ENCODE results near the gene CD151. TPM values are rescaled to one million over a fixed set of nuclear protein-coding genes. Genes with fewer than 3 reads are reported as not detected.

The CD151 gene
- total RNA-seq, 4 donors from 2014 or later, result 277 to 794 (median 465) TPM

GRCh38 chr11:843086-843734 is 10.5 kb downstream of the CD151 start:
- Histone ChIP-seq H3K4me3 (peak overlapping the region; percentile 91 to 100), H3K27ac (peak overlapping the region; percentile 79 to 98 (median 93)), H3K4me1 (peaks cover 6 to 88% (median 31%) of the 10 kb centered on the region in 3 donors), H3K9me3 (no peaks in the 10 kb centered on the region), H3K36me3 (peaks cover 0 to 38% of the 10 kb centered on the region in 2 donors), H3K27me3 (peaks cover 6% of the 10 kb centered on the region)
- ATAC-seq, result no peak
- no peak for TF ChIP-seq POLR2AphosphoS5 (IDR thresholded peaks at IDR 0.05)
- TF ChIP-seq, protein P1, sequence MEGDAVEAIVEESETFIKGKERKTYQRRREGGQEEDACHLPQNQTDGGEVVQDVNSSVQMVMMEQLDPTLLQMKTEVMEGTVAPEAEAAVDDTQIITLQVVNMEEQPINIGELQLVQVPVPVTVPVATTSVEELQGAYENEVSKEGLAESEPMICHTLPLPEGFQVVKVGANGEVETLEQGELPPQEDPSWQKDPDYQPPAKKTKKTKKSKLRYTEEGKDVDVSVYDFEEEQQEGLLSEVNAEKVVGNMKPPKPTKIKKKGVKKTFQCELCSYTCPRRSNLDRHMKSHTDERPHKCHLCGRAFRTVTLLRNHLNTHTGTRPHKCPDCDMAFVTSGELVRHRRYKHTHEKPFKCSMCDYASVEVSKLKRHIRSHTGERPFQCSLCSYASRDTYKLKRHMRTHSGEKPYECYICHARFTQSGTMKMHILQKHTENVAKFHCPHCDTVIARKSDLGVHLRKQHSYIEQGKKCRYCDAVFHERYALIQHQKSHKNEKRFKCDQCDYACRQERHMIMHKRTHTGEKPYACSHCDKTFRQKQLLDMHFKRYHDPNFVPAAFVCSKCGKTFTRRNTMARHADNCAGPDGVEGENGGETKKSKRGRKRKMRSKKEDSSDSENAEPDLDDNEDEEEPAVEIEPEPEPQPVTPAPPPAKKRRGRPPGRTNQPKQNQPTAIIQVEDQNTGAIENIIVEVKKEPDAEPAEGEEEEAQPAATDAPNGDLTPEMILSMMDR (IDR thresholded peaks at IDR 0.05), result peak in 2 of 4 experiments; percentile 1 to 15
- no peak for TF ChIP-seq POLR2A (IDR thresholded peaks at IDR 0.05)
- WGBS, 2 donors (ENCODE audit: low coverage in 1 of 2), result 0% methylated on average over 2 of the region's 53 CpGs; no CpG with 5 or more reads in 1 of the 2 donors

GRCh38 chr11:843818-844692 is 11.3 kb downstream of the CD151 start:
- peak overlapping the region; percentile 91 to 100 for H3K4me3 ChIP-seq
- TF ChIP-seq EP300 (IDR thresholded peaks at IDR 0.05), result no peak
- peak; percentile 53 to 61 for TF ChIP-seq POLR2A (IDR thresholded peaks at IDR 0.05)
- TF ChIP-seq, protein P1 (IDR thresholded peaks at IDR 0.05), result peak in 2 of 4 experiments; percentile 26 to 31
- TF ChIP-seq POLR2AphosphoS5 (IDR thresholded peaks at IDR 0.05), result peak; percentile 94
- WGBS, 2 donors (ENCODE audit: low coverage in 1 of 2), result 0% methylated on average over 1 to 3 of the region's 25 CpGs
- no peaks in the 10 kb centered on the region for H3K9me3 ChIP-seq
- ATAC-seq, result peak; percentile 77
- peaks cover 0 to 29% of the 10 kb centered on the region in 2 donors for H3K36me3 ChIP-seq
- peaks cover 6 to 88% (median 39%) of the 10 kb centered on the region in 3 donors for H3K4me1 ChIP-seq
- H3K27ac ChIP-seq, result peak overlapping the region; percentile 79 to 98 (median 93)
- peaks cover 14% of the 10 kb centered on the region for H3K27me3 ChIP-seq

DNA sequence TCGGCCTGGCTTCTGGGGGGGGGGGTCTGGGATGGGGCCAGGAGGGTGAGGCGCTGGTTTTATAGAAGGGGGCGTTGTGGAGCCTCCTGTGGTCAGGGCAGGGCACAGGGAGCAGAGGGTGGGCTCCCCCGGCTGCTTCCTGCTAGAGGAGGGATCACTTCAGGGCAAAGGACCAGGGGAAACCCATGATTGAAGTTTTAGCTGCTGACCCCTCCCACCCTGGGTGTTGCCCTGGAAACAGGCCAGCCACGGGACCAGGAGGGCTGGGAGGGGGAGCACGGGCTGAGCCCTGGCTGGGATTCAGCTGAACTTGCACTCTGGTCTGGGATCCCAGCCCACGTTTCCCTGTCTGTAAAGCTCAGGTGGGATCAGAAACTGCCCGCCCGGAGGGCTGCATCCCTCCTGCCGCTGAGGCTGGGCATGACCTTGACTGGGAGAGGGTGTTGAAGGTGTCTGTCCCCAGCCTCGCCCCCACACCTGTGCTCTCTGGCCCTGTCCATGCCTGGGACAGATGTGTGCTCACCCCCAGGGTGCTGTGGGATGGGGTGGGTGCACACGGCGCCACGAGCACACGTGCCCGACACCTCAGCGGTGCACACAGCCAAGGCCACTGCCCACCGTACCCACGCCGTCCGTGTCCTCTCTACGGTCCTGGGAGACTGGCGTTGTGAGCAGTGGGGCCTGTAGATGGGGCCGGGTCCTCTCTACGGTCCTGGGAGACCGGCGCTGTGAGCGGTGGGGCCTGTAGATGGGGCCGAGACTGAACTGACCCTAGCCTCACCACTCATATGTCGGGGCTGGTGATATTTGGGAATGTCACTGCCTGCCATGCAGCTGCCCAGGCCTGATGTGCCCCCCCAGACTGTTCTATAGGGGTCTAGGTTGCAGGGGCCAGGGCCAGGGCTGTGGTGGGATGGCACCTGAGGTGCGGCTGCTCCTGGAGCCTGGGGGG is 12.2 kb downstream of the CD151 start:
- H3K27ac ChIP-seq, result peak overlapping the region; percentile 79 to 98 (median 93)
- H3K36me3 ChIP-seq, result peaks cover 0 to 20% of the 10 kb centered on the region in 2 donors
- 7% methylated on average over 3 of the region's 31 CpGs; no CpG with 5 or more reads in 1 of the 2 donors for WGBS, 2 donors (ENCODE audit: low coverage in 1 of 2)
- ATAC-seq, result peak; percentile 71
- H3K9me3 ChIP-seq, result no peaks in the 10 kb centered on the region
- peaks cover 6 to 87% (median 43%) of the 10 kb centered on the region in 3 donors for H3K4me1 ChIP-seq
- H3K27me3 ChIP-seq, result peaks cover 16% of the 10 kb centered on the region
- TF ChIP-seq POLR2AphosphoS5 (IDR thresholded peaks at IDR 0.05) (peak; percentile 91), EP300 (IDR thresholded peaks at IDR 0.05) (no peak), POLR2A (IDR thresholded peaks at IDR 0.05) (no peak)
- TF ChIP-seq, protein P1 (IDR thresholded peaks at IDR 0.05), result no peak
- H3K4me3 ChIP-seq, result peak overlapping the region; percentile 91 to 100

DNA sequence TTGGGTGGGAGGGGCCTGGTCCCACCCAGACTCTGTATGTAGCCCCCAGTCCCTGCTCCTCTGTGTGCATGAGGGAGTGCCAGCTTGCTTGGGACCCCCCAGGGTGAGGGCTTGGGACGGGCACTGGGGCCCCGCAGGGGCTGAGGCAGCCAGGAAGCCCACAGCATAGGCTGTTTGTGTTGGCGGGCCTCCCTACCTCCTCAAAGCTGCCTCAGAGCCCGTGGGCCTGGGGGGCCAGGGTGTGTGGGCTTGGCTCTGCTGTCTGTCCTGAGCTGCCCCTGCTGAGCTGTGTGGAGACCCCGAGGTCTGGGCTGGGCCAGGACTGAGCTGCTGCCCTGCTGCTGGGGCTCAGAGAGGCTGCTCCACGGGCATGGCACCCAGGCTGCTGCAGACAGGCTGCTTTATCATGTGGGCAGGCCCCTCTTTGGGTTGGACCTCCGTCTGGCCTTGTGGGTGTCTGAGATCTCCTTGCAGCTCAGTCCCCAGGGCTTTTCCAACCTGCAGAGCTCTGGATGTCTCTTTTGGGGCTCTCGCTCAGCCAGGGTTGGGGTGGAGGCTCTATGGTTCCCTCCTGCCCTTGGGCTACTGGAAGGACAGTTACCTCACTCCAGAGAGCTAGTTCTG is 13.2 kb downstream of the CD151 start:
- WGBS, 2 donors (ENCODE audit: low coverage in 1 of 2), result no CpG with 5 or more reads among the region's 8 CpGs
- peak overlapping the region in 3 of 4 donors; percentile 92 to 98 (median 94) for H3K27ac ChIP-seq

More for the DNA sequence above, 13.2 kb downstream of the CD151 start:
- H3K4me3 ChIP-seq, result peak overlapping the region in 1 of 2 donors; percentile 100
- H3K36me3 ChIP-seq, result peaks cover 0 to 22% of the 10 kb centered on the region in 2 donors
- TF ChIP-seq, protein P1 (IDR thresholded peaks at IDR 0.05), result no peak
- TF ChIP-seq POLR2AphosphoS5 (IDR thresholded peaks at IDR 0.05), result no peak
- TF ChIP-seq POLR2A (IDR thresholded peaks at IDR 0.05), result no peak
- no peak for TF ChIP-seq EP300 (IDR thresholded peaks at IDR 0.05)
- H3K27me3 ChIP-seq, result peaks cover 16% of the 10 kb centered on the region
- ATAC-seq, result no peak
- H3K9me3 ChIP-seq, result no peaks in the 10 kb centered on the region
- H3K4me1 ChIP-seq, result peaks cover 2 to 87% (median 48%) of the 10 kb centered on the region in 3 donors

Data from gastroesophageal sphincter (tissue), 4 donors.